D721Med (cell line): Measurements from ENCODE around the gene MICAL3.

ENCODE experiments used
- DNase-seq: peaks from one replicate; pipeline ENCODE4 v3.0.0; 2011; ENCODE audit warnings: low spot score; ENCODE audit not compliant: insufficient read length
- FAIRE-seq: peaks from 2 replicates; lab custom pipeline; 2011; peaks lifted over from hg19 to GRCh38; lab: Jason Lieb, UNC
- TF ChIP-seq, protein P1 (sequence below): IDR thresholded peaks from 2 replicates; pipeline ENCODE4 v1.5.1; 2012; ENCODE audit warnings: mild to moderate bottlenecking, control low read depth; ENCODE audit not compliant: insufficient read depth; ENCODE audit errors: missing control alignments

The MICAL3 gene

DNA sequence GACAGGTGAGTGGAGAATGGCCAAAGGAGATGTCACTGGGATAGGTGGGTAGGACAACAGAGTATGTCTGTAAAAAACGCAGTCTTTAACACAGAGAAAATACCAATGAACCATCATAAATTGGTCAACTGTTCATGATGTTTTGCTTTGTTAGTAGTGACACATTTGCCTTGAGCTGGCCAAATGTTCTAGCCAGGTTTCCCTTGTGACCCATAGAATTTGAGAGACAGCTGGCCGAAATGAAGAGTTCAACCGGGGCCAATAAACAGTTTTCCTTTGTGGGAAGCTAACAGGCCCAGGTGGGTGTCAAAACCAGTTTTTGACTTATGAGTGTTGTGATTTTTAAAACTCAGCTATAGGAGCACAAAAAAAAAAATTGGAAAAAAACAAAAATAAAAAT is 133.5 kb downstream of the MICAL3 start:
- FAIRE-seq = no peak

DNA sequence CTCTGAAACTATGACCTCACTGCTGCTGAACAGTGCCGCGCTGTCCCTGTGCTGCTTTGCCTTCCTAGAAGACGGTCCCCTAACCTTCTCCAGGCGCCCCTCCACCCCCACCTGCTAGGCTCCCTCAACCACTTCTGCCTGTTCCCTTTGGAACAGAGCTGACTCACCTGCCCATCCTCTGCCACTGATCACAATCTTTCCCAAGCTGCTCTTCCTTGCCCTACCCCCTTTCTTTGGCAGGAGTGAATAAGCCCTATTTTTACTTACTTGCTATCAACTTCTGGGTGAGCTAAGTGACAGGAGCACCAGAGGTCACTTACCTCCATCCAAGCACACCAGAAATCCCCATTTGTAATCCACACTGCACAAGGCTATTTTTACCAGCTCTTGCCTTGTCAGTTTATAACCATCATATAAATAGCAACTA is 134.1 kb downstream of the MICAL3 start:
- TF ChIP-seq, protein P1, sequence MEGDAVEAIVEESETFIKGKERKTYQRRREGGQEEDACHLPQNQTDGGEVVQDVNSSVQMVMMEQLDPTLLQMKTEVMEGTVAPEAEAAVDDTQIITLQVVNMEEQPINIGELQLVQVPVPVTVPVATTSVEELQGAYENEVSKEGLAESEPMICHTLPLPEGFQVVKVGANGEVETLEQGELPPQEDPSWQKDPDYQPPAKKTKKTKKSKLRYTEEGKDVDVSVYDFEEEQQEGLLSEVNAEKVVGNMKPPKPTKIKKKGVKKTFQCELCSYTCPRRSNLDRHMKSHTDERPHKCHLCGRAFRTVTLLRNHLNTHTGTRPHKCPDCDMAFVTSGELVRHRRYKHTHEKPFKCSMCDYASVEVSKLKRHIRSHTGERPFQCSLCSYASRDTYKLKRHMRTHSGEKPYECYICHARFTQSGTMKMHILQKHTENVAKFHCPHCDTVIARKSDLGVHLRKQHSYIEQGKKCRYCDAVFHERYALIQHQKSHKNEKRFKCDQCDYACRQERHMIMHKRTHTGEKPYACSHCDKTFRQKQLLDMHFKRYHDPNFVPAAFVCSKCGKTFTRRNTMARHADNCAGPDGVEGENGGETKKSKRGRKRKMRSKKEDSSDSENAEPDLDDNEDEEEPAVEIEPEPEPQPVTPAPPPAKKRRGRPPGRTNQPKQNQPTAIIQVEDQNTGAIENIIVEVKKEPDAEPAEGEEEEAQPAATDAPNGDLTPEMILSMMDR = no peak
- no peak for FAIRE-seq
- DNase-seq = no peak

More for the DNA sequence above, 133.5 kb downstream of the MICAL3 start:
- DNase-seq = no peak
- TF ChIP-seq, protein P1 = no peak

DNA sequence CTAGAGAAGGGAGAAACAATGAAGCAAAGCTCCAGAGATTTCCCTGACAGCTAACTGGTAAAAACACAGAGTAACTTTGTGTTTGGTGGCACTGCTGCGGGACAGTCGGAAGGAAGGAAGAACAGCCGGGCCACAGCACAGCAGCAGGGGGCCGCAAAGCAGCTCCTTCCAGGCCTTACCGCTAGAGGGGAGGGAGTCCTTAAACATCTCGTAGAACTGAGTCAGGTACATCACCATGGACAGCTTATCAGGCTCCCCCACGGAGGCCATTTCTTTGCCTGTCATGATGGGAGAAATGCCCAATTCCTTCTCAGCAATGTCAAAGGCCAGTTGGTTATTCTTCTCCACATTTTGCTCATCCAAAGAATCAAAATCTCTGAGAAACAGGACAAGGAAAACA is 135.5 kb downstream of the MICAL3 start:
- FAIRE-seq (no peak), DNase-seq (no peak)
- TF ChIP-seq, protein P1 = no peak

DNA sequence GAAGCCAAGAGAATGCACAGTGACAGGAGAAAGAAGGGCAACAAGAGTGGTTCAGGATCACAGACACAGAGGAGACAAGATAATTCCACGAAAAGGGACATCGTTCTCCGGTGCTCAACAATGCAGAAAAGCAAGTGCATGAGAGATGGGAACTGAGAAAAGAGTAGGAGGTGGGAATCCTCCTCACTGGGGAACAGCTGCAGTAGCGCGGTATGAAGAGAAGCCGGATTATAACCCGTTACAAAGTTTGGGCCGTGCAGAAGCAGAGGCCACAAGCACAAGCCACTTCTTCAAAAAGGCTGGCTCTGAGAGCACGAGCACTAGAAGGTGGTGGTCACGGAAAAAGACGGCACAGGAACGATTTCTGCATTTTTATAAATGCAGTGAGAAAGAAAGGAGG is 135.9 kb downstream of the MICAL3 start:
- DNase-seq (no peak), FAIRE-seq (no peak)
- TF ChIP-seq, protein P1 = no peak

DNA sequence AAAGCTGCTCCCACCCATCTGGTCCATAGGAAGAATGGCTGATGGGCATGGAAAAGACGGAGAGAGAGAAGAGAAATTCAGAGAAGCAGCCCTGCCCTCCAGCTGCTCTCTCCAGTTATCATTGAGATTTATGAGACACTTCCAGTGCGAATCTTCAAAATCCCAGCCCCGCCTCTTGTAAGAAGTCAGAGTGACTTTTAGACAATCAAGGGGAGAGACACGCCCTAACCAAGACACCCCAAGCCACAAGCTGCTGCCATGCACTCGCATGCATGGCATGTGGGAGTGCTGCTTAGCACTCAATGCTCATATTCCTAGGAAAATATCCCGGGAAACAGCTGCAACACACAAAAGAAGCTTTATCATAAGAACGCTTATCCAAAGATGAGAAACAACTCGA is 139.5 kb downstream of the MICAL3 start:
- FAIRE-seq (no peak), DNase-seq (no peak)
- TF ChIP-seq, protein P1 = no peak

DNA sequence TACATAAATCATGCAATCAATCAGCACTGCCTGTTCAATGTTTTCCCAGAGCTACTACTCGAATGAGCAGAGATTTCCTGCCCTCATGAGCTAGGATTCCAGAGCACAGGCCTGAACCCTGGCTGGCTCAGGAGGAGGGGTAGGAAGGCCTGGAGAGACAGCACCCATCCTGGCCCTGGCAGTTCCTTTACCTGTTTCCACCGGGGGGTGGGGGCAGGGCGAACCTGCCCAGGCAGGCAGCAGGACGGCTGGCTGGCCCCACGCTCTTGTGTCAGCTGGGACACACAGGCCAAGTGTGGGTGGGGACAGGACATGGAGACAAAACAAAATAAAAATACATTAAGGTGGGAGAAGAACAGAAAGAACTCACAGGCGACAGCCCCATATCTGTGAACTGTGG is 140.3 kb downstream of the MICAL3 start:
- no peak for FAIRE-seq
- TF ChIP-seq, protein P1 = no peak
- no peak for DNase-seq

DNA sequence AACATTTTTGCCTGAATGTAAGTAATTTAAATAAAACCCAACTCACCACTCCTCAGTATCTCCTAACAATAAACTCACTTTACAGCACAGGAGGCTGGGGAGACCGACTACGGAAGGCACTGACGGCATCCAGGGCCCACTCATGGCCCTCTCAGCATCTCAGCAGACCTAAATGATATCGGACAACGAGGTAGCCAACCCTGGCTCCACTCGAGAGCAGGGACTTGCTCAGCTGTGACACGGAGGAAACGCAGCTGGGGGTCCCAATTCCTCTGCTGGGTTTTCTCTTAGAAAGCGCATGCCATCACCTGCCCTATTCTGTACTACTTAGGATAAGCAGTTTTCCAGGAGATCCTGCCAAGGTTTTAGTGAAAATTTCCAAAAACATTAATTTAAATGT is 141.0 kb downstream of the MICAL3 start:
- DNase-seq (no peak), FAIRE-seq (no peak)
- TF ChIP-seq, protein P1 = no peak
